HG02678 (cell line): ENCODE measurements around the gene OR1I1.
"Not testable (repeated sequence)": the region's sequence is repeated elsewhere in the genome, so short reads cannot be mapped to it uniquely, and the experiment has no call there.

Experiments
- ATAC-seq: cut with Tn5 transposase; IDR thresholded peaks from one replicate; pipeline ENCODE4 v1.9.1; 2021; ENCODE audit warnings: mild to moderate bottlenecking, moderate library complexity; ENCODE audit not compliant: unreplicated experiment

Gene OR1I1, protein sequence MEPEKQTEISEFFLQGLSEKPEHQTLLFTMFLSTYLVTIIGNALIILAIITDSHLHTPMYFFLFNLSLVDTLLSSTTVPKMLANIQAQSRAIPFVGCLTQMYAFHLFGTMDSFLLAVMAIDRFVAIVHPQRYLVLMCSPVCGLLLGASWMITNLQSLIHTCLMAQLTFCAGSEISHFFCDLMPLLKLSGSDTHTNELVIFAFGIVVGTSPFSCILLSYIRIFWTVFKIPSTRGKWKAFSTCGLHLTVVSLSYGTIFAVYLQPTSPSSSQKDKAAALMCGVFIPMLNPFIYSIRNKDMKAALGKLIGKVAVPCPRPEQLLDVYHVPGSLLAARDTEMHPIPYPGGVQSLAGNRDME

DNA sequence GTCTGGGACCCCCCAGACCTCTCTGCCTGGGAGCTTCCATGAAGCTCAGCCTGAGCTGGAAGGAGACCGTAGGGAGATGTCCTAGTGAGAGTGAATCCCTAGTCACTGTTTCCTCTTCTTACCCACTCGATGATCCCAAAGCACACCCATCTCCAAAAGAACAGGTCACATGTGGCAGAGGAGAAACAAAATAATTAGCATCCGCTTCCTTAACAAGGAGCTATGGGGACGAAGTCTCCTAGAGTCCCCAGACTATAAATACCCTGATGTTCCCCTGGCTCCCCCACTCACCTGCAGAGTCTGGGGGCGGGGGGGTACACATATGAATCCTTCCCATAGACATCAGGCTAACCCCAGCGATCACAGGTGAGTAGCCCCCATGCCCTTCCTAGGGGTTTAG is at the start of gene OR1I1:
TSS of gene OR1I1 (plus strand) at position 301 of the 400 bp plus-strand sequence. CDS start 4,855 bp downstream, outside the sequence.
- ATAC-seq: no peak

DNA sequence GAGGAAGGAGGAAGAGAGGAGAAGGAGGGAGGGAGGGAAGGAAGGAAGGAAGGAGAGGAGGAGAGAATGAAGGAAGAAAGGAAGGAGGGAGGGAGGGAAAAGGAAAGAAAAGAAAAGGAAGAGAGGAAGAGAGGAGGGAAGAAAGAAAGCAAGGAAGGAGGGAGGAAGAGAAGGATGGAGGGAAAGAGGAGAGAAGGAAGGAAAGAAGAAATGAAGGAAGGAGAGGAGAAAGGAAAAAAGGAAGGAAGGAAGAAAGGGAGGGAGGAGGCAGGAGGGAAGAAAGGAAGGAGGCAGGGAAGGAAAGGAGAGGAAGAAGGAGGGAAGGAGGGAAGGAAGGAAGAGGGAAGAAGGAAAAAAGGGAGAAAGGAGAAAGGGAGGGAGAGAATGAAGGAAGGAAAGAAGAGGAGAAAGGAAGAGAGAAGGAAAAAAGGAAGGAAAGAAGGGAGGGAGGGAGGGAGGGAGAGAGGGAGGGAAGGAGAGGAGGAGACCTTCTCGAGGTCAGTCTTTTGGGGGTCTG is 46.2 kb upstream of the OR1I1 start:
- ATAC-seq: no peak

DNA sequence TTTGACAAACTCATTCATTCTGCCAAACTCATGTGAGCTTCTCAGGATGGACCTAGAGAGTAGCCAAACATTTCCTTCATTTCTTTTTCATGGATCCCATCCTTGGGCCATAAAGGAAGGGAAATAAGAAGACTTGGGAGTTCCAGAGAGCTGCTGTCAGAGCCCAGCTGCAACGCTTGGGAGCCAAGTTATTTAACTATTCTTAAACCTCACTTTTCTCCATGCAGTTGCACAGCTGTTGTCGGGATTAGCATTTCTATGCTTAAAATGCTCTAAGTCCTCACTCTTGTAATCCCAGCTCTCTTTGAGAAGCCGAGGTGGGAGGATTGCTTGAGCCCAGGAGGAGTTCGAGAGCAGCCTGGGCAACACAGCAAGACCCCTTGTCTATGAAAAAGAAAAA is 44.4 kb upstream of the OR1I1 start:
- ATAC-seq: no peak

DNA sequence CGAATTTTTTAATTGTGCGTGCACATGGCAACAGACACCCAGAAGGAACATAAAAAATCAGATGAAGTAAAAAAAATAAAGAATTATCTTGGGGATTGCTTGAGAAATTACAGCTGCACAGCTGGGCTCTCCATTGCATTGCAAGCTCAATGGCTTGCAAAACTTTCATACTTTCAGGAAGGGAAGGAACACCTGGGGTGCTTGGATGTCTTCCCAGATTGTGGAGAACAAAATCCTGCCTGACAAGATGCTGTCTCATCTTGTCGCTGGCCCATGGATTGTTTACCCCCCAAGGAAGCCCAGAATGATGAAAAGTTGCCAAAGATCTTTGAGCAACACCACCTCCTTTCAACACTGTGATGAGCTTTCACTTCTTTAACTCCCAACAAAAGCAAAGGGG is 43.7 kb upstream of the OR1I1 start:
- ATAC-seq: no peak

DNA sequence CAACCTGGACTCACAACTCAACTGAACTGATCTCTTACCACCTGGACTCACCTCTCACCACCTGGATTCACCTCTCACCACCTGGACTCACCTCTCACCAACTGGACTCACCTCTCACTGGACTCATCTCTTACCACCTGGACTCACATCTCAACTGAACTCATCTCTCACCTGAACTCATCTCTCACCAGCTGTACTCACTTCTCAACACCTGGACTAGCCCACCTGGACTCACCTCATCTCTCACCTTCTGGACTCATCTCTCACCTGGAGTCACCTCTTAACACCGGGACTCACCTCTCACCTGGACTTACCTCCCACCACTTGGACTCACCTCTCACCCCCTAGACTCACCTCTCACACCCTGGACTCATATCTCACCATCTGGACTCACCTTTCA is 40.0 kb upstream of the OR1I1 start:
- no peak for ATAC-seq

DNA sequence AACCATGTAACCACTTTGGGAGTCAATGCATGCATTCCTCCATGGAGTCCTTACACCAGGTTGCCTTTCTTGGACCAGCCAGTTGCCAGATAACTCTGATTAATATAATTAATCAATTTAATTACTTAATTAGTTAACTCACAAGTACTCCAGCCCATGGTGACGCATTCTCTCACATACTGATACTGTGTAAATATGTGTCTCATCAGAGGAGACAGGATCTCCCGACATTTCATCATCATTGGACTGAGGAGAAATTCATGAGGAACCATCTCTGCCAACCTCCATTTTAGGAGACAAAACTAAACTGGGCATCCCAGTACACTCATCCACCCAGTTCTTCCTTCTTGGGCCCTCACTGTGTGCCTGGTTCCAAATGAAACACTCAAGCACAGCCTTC is 39.2 kb upstream of the OR1I1 start:
- ATAC-seq: no peak

DNA sequence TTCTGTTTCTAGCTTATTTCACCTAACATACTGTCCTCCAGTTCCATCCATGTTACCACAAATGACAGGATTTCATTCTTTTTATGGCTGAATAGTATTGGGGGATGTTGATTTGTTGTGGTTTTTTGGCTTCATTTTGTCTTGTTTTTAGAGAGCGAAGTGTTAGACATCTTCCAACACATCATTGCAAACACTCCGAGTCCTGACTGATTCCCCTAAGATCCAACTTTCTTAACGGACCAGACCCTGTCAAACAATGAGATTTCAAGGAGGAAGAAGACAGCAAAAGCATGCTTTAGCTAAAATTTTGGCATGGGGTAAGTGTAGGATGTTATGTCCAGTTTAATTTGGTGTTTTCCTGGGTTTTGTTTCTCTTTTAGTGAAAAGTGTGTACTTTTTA is 36.5 kb upstream of the OR1I1 start:
- ATAC-seq: no peak

DNA sequence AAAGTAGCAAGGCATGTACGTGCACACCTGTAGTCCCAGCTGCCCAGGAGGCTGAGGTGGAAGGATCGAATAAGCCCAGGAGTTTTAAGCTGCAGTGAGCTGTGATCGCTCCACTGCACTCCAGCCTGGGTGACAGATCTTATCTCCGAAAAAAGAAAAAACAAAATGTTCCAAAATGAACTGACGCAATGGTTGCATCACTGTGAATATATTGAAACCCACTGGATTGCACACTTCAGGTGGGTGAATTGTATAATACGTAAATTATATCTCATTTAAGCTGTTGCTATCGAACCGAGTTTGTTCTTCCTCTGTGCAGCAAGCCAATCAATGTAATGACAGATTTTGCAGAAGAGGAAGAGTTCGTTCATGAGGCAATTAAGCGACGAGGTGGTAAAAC is 34.3 kb upstream of the OR1I1 start:
- no peak for ATAC-seq

DNA sequence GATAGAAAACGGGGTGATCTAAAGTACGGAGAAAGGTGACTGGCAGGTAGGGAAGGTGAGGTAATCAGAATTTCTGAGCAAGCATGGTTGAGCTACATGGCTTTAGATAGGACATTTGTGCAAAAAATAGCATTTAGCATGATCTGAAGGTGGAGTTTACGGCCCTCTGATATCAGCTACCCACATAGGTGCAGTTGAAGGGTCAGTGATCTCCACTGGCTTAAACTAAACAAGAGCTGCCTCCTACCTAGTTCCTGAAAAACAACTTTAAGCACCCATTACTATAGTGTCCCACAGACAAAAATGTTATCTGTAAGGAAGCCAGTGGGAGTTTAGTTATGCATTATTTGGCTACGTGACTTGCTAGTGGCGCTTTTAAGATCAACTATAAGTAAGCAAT is 33.9 kb upstream of the OR1I1 start:
- no peak for ATAC-seq

DNA sequence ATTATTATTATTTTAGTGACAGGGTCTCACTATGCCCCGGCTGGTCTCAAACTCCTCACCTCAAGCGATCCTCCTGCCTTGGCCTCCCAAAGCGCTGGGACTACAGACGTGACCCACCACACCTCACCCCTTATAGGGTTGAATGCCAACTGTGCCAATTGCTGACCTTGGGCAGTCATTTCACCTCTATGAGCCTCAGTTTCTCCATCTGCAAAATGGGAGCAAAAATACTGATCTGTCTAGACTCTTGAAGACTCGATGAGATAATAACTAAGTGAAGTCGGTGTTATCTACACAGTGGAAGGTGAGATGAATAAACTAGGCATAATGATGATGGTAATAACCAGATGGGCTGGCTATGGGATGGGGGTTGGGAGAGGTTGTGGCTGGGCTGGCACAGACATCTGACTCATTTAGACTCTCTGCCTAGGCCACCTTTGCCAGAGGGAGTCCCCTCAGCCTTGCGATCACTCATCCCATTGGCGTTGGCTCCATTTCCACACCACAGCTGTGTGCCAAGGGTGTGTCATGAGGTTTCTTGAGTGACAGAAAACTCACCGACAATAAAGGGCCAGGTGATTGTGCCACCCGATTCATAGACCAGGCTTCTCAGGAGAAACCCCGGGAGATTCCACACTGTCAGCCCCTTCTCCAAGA is 33.0 kb upstream of the OR1I1 start, which contains the start of gene CASP14:
TSS of gene CASP14 (plus strand) at position 596 of the 657 bp plus-strand sequence. CDS start 2,772 bp downstream, outside the sequence.
- ATAC-seq: no peak

DNA sequence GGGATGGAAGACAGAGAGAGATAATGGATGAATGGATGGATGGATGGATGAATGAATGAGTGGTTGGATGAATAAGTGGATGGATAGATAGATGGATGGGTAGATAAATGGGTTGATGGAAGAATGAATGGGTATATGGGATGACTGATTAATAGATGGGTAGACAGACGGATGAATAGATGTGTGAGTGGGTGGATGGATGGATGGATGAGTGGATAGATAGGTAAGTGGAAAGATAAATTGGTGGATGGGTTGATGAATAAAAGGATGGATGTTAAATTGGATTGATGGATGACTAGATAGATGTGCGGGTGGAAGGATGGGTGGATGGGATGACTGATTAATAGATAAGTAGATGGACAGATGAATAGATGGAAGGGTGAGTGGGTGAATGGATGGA is 31.4 kb upstream of the OR1I1 start:
- no peak for ATAC-seq

DNA sequence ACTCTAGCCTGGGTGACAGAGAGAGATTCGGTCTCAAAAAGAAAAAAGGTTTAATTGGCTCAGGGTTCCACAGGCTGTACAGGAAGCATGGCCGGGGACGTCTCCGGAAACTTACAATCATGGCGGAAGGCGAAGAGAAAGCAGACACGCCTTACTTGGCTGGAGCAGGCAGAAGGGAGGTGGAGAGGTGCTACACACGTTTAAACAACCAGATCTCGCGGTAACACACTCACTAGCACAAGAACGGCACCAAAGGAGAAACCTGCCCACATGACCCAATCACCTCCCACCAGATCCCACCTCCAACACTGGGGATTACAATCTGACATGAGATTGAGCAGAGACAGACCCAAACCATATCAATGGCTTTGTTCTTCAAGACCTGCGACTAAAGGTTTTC is 20.0 kb upstream of the OR1I1 start:
- no peak for ATAC-seq

DNA sequence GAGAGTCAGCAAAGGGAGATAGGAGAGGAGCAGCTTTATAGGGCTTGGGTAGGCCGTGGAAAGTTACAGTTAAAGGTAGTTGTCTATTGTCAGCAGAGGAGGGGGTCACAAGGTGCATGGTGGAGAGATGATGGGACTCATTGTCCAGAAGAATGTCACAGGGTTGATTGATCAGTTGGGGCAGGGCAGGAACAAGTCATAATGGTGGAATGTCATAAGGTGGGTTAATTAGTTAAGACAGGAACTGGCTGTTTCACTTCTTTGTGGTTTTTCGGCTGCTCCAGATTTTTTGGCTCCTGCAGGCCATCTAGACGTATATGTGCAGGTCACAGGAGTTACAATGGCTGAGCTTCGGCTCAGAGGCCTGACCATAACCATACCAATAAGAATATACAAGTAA is 11.6 kb upstream of the OR1I1 start:
- ATAC-seq: not testable (repeated sequence)

DNA sequence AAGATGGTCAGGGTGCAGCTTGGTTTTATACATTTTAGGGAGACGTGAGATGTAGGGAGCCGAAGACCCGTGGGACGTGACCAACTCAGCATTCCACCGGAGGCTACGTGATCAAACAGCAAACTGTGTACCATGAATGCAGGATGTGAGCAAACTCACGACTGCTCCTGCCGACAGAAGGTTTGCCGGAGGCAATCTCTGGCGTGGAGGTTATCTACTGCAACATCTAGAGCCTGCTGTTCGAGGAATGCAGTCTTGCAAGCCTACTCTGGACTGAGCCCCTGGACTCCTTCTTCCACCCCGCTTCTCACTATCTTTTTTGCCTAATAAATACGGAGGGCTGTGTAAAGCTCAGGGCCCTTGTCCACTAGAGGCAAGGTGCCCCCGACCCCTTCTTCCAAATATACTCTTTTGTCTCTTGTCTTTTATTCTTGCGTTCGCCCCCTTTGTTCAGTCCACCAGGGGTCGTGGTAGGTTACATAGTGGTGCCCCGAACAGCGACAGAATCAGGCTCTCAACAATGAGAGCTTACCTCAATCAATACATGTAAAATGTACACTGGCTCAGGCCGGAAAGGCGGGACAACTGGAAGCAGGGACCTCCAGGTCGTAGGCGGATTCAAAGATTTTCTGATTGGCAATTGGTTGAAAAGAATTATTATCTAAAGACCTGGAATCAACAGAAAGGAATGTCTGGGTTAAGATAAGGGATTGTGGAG is 8.9 kb upstream of the OR1I1 start:
- ATAC-seq: no peak

DNA sequence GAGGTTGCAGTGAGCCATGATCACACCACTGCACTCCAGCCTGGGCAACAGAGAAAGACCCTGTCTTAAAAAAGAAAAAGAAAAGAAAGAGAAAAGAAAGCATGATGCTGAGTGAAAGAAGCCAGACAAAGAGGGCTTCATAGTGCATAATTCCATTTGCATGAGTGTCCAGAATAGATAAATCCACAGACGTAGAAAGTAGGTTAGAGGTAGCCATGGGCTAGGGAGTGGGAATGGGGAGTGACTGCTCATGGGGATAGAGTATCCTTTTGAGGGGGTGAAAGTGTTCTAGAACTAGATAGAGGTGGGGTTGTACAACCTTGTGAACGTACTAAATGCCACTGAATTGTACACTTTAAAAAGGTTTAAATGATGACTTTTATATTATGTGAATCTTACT is 7.6 kb upstream of the OR1I1 start:
- ATAC-seq: no peak

DNA sequence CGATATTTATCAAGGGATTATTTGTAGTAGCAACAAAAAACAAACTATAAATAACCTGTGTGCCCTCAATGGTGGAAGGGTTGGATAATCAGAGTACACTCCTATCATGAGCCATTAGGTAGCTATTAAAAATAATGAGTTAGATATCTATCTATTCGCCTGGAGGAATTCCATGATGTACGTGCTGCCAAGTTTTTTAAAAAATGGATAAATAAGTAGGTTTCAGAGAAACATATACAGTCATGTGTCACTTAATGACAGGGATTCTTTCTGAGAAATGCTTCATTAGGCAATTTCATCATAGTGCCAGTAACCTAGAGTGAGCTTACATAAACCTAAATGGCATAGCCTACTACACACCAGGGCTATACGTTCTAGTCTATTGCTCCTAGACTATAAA is 6.2 kb upstream of the OR1I1 start:
- ATAC-seq: no peak

DNA sequence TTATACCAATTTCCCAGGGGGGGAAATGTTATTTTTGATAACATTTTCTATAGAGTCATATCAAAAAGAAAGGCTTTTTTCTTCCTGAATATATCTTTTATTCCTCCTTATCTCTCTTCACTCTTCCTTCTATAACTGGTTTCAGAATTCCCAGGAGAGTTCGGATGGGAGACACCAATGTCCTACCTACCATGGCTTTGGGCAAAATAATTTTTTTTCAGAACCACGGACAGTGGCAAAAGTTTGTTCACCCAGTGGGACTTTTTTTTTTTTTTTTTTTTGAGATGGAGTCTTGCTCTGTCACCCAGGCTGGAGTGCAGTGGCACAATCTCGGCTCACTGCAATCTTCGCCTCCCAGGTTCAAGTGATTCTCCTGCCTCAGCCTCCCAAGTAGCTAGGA is 2.0 kb upstream of the OR1I1 start:
- not testable (repeated sequence) for ATAC-seq

DNA sequence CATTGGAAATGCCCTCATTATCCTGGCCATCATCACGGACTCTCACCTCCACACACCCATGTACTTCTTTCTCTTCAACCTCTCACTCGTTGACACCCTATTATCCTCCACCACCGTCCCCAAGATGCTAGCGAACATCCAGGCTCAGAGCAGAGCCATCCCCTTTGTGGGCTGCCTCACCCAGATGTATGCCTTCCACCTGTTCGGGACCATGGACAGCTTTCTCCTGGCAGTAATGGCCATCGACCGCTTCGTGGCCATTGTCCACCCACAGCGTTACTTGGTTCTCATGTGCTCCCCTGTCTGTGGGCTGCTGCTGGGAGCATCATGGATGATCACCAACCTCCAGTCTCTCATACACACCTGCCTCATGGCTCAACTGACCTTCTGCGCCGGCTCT is 5.2 kb downstream of the OR1I1 start:
- no peak for ATAC-seq

DNA sequence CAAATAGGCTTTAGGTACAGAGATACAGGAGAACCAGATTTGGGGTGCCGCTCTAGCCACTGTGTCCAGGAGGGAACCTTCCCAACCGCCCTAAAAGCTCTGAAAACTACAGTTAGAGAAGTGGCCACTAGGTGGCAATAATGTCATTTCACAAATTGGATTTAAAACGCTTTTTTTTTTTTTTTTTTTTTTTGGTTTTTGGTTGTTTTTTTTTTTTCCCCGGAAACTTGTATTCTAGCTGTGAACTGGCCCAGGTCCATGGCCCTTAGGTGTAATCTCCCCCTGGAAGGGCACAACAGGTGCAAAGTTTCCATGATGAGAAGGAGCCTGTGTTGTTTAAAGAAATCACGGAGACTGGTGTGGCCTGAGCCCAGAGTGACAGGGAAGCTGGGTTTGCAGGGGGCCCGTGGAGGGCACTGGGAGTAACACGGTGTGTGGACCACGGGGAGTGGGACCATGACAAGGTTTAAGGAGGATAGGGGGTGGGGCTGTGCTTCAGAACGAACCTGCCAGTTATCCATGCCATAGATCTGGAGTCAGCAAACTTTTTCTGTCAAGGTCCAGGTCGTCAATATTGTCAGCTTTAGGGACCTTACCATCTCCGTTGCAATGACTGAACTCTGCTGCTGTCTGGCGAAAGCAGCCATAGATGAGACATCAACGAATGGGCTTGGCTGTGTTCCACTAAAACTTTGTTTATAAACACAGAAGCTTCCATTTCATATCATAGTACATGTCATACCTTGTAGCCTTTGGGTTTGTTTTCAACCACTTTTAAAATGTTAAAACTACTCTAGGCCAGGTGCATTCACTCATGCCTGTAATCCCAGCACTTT is 10.1 kb downstream of the OR1I1 start:
- ATAC-seq: no peak

DNA sequence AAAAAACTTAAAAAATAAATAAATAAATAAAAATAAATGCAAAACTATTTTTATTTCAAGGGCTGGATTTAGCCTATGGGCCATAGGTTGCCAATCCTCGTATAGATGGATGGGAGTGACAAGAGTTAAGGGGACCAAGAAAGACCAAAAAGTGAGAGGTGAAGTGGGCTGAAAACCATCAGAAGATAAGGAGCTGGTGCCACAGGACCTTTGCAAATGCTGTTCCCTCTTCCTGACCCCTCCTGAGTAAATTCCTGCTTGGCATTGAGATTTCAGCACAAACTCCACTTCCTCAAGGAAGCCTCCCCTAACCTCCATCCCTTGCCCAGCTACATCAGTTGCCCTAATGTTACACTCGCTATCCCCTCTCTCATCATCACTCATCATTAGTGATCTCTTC is 11.0 kb downstream of the OR1I1 start:
- ATAC-seq: no peak

DNA sequence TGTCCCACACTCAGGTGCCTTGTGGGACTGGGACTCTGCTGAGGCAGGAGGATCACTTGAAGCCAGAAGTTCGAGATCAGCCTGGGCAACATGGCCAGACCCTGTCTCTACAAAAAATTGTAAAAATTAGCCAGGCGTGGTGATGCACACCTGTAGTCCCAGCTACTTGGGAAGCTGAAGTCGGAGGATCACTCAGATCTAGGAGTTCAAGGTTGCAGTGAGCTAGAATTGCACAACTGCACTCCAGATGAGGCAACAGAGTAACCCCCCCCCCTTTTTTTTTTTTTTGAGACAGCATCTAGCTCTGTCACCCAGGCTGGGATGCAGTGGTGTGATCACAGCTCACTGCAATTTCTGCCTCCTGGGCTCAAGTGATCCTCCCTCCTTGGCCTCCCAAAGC is 14.2 kb downstream of the OR1I1 start:
- ATAC-seq: no peak
